ENCODE data around the gene BNIP3.

The BNIP3 gene

DNA sequence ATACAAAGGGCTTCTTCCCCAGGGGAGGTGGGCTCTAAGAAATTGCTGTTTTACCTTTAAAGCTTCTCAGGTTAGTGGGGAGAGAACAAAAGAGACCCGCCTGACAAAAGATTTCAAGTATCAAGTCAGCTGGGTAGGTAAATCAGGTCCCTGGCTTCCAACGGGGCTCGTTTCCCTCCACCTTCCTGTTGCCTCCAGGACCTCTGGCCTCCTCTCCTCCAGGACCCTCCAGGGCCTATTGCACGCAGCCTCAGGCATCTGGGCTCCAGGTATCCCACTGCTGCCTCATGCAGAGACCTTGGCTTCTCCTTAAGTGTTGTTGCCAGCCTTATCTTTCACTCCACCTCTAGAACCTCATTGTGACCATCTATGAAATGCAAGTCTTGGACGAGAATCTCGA lies 2.9 kb downstream of the BNIP3 start:
- DNase-seq (ENCODE audit: low read depth in 2 of 2, low spot score in 1 of 2), result no peak

DNA sequence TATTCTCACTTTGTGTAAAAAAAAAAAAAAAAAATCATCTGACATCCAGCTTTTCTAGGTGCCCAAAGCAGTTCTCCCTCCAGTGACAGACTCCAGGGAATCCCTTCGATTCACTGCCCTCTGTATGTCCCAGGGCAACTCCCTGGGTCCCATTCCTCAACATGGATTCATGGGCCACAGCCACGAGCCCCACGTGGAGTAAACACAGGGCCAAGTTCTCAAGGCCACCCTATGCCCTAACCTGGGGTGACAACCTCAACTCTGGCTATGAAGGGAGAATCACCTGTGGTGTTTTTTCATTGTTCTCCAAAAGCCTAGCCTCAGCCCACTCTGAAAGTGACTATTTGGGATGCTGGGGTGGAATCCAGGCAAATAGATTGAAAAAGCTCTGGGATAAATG lies 3.4 kb downstream of the BNIP3 start:
- no peak for DNase-seq (ENCODE audit: low read depth in 2 of 2, low spot score in 1 of 2)

DNA sequence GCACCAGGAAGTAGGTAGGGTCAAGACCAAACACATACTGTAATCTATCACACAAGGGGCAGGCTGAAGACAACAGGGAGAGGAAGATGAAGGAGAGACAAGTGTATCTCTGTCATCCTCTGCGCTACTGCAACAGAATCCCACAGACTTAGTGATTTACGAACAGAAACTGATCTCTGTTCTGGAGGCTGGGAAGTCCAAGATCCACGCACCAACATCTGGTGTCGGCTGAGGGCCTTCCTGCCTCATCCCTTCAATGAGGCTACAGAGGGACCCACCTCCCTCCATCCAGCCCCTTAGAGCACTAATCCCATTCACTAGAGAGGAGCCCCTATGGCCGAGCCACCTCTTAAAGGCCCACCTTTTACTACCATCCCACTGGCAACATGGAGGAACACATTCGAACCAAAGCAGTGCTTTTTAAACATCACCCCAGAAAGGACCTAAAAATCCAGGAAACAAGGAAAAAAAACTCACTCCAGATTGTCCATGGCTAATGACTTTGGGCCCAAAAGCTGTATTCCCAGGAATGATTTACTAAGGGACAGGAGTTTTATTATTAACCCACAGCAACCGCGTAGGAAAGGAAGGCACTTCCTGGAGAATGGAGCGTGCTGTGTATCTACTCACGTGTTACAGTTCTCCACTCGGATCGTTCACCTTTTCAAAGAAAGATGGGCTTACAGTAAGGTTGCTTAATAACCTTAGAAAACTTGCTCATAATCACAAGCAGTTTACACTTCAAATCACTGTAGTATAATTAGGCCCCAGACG lies 4.2 kb downstream of the BNIP3 start:
- DNase-seq (ENCODE audit: low read depth in 2 of 2, low spot score in 1 of 2), result no peak

DNA sequence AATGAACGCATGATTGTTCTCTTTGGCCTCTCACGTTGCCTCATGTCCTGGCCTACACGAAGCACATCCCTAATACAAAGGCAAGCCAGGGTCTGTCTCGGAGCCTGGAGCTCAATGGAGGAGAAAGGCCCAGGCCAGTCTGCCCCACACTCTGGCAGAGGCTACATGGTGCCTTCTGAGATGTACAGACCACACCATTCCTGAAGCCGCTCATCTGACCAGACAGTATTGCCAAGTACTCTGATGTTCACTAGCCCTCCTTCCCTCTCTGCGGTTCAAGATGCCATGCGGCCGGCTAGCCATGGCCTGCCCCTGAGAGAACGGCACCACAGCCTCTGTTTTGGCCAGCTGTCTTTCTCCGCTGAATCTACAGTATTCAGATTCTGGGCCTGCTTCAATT lies 5.9 kb downstream of the BNIP3 start:
- DNase-seq (ENCODE audit: low read depth in 2 of 2, low spot score in 1 of 2), result no peak

DNA sequence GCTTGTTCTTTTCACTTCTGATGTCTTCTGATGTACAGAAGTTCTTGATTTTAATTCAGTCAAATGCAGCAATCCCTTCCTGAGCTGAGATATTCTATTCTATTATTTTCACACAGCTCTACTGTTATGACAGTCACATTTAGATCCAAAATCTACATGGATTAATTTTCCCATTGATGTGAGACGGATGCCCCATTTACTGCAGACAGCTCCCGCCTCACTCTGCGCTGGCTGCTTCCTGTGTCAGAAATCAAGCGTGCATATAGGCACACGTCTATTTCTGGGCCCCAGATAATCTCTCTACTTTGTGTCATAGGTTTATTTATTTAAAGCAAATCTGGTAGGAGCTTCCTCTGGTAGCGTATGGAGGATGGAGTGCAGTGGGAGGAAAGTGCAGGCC lies 6.7 kb downstream of the BNIP3 start:
- no peak for DNase-seq (ENCODE audit: low read depth in 2 of 2, low spot score in 1 of 2)

DNA sequence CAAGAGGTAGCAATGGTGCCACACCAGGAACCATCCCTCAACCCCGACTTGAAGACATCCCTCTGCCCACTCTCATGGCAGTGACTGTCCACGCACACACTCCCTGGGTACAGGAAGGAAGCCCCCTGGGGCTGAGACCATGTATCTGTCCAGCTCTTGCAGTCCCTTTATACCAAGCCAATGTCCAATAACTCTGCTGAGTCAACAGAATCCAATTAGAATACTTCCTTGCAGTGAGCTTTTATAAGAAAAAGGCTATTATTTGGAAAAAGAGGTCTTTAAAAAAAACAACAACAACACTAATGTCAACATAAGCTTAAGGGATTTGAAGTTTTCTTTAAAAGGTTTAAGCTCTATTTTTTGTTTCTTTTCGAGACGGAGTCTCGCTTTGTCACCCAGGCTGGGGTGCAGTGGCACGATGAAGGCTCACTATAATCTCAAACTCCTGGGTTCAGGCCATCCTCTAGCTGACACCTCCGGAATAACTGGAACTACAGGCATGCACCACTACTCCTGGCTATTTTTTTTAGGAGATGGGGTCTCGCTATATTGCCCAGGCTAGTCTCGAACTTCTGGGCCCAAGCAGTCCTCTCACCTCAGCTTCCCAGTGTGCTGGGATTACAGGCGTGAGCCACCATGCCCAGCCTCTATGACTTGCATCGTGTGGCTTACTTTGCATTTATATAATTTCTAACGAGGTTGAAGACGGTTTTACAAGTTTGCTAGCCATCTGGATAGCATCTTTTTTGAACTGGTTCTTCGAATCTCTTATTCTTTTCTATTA lies 7.5 kb downstream of the BNIP3 start:
- no peak for DNase-seq (ENCODE audit: low read depth in 2 of 2, low spot score in 1 of 2)

DNA sequence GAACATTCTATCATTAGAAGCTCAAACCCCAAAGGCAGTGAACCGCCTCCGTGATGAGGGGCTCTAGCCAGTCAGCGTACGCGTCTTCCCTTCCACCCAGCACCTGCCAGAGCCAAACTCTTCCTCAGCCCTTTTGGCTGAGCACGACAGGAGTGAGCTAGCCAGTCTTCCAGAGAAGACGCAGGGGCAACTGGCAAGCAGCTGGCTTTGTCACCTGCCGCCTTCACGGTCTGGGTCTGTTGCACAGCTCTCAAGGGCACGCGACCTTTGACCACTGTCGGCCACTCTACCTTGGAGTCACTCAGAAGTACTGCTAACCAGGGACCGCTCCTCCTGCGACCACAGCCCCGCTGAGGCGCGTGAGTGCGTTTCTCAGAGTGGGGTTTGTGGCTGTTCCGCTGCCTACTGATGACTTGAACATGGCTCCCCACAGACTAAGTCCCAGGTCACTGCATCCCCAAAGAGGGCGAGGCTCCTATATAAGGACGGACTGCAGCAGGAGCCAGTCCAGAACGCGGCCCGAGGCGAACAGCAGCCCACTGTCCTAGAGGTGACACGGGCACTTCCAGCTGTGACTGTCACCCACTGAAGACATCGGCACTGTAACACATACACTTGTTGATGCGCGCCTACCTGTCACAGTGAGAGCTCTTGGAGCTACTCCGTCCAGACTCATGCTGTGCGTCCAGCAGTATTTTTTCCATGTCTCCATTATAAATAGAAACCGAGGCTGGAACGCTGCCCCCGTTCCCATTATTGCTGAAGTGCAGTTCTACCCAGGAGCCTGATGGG lies 8.4 kb downstream of the BNIP3 start:
- DNase-seq (ENCODE audit: low read depth in 2 of 2, low spot score in 1 of 2), result no peak

DNA sequence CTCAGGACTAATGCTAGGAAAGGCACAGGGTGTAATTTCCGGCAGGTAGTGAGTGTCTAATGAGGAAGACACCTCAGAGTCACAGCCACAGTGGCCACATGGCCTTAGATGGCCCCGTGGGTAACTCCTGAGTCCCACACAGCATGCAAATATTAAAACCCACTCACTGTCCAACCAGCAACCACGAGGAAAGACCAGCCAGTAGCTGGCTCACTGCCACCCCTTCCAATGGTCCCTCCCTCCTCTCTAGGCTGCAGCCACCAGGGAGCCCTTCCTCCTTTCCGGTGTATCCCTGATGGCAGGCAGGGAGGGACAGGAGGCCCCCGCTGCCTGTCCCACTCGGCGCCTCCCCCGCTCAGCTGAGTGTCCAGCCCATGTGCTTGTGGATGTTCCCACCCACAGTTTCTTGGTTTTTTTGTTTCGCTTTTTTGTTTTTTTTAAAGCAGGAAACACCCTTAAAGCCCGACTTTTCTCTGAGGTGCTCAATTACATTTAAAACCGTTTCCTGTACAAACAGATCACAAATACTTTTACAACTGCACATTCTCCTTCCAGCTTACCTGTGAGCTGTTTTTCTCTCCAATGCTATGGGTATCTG lies 9.2 kb downstream of the BNIP3 start:
- no peak for DNase-seq (ENCODE audit: low read depth in 2 of 2, low spot score in 1 of 2)

DNA sequence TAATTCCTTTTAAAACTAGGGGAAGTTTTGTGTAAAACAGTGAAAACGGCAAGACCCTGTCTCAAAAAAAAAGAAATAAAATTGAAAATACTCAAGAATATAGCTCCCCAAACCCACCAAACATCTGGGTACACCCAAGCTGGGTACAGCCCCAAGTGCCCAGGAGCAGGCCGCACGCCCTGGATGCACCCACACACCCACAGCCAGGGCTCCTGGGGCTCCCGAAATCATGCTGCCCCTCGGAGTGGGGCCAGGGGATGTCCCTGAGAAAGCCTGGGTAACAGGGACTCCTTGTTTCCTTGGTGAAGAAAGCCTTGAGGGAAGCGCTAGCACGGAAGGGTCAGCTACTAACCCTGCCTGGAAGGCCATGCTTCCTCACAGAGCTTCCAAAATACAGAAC lies 10.1 kb downstream of the BNIP3 start:
- no peak for DNase-seq (ENCODE audit: low read depth in 2 of 2, low spot score in 1 of 2)

DNA sequence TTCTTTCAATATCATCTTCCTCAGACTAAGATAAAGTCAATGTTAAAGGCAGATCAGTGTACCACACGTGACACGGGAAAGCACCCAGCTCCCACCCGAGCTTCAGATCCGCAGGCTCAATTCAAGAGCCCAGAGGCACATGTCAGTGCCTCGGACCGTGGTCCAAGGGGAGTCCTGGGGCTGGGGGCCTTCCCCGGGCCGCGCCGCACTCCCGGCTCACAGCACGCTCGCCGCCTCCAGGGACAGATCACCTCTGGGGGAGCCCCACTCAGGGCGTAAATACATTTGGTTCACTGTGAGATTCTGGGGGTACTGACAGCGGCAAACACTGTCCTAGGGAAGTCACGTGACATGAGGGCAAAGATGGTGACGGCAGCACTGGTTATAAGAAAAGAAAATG lies 10.8 kb downstream of the BNIP3 start:
- DNase-seq (ENCODE audit: low read depth in 2 of 2, low spot score in 1 of 2), result no peak

DNA sequence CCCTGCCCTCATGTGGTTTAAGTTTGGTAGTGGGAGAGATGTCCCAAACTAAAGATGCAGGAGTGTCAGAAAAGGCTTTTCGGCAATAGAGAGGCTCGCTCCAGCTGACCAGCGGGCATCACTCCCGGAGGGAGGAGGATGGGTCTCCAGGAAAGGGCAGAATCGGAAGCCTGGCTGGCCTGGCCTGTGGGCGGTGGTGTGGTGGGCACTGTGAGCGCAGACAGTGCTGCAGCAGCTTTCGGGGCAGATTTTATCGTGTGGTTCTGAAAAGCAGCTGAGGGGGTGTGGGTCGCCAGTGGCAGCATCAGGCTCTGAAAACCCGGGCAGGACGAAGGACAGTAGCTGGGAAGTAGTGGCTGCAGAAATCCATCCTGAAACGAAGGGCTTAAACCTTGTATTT lies 12.8 kb downstream of the BNIP3 start:
- DNase-seq (ENCODE audit: low read depth in 2 of 2, low spot score in 1 of 2), result no peak

DNA sequence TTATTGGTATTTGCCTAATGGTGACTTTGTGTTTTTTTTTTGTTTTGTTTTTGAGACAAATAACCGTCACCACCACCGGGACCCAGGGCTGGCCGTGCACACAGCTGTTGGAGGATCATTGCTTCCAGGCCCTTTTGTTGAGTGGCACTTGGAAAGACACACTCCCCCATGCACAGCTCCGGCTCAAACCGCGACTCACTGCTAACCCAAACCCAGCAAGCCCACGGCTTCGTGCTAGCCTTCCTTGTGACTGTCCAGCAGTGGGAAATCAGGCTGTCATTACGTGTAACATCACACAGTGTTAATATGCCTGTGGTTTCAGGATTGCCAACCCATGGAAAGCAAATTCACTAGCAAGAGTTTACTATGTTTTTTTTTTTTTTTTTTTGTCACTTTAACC lies 17.4 kb downstream of the BNIP3 start:
- no peak for DNase-seq (ENCODE audit: low read depth in 2 of 2, low spot score in 1 of 2)

DNA sequence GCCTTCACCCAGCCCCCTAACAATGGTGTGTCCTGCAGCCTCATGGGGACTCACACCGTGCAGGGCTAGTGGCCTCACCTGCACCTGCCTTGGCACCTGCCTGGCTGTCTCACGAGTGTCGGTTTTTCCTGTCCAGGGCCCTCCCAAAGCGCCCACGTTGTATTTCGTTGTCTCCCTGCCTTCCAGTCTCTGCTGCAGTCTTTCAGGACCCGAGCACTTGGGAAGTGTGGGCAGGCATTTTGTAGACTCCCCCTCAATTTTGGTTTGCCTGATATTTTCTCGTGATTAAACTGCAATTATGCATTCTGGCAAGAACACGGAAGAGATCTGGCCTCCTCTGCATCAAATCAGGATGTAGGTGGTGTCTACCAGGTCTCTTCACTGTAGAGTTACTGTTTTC lies 17.9 kb downstream of the BNIP3 start:
- no peak for DNase-seq (ENCODE audit: low read depth in 2 of 2, low spot score in 1 of 2)

DNA sequence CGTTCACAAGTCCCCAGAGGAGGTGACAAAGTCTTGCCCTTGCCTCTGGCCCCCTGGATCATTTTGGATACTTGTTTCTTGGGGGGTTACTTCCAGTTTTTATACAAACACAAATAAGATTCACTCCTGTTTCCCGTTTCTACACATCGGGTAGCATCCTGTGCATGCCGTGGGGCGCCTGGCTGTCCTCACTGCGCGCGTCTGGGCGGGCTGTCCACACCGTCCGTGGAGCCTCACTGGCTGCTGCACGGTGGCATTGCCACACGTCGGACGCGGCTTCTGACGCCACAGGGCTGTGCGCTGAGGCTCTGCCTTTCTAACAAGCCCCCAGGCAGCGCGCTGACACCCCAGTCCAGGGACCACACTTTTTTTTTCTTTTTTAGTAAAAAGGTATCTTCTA lies 18.4 kb downstream of the BNIP3 start:
- no peak for DNase-seq (ENCODE audit: low read depth in 2 of 2, low spot score in 1 of 2)

DNA sequence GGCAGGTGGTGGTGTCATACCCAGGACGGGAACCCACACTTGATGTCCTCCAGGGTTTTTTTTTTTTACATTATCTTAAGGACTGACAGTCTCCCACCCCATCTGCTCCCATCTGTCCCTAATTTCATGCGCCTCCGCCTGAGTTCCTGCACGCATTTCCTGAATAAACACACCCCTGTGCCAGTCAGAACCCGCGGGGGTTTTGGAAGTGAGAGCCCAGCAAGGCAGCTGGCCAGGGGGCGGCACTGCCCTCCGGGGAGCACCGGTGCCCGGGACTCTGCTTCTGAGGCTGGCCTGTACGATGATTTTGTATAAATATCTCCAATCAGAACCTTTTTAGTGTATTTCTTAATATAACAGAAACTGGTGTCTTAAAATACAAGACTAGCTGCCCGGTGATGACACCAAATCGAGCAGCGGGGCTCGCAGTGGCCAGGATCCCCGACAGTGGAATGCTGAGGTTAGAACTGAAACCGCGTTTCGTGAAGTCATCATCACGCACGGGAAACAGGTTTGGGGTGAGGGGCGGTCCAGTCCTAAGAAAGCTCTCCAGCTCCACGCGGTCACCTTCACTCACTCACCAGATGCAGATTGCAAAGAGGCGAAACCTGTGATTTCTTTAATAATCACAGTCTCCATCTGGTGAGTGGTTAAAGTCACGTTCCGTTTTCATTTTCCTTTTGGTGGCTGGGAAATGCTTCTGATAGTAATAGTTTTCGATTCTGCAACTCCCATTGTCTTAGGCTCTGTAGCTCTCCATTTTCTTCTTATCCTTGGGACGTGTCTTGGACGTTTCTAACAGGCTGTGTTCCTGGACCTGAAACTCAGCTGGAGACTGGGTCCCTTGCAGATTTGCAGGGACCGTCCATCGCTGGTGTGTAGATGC lies 19.7 kb downstream of the BNIP3 start:
- no peak for DNase-seq (ENCODE audit: low read depth in 2 of 2, low spot score in 1 of 2)

DNA sequence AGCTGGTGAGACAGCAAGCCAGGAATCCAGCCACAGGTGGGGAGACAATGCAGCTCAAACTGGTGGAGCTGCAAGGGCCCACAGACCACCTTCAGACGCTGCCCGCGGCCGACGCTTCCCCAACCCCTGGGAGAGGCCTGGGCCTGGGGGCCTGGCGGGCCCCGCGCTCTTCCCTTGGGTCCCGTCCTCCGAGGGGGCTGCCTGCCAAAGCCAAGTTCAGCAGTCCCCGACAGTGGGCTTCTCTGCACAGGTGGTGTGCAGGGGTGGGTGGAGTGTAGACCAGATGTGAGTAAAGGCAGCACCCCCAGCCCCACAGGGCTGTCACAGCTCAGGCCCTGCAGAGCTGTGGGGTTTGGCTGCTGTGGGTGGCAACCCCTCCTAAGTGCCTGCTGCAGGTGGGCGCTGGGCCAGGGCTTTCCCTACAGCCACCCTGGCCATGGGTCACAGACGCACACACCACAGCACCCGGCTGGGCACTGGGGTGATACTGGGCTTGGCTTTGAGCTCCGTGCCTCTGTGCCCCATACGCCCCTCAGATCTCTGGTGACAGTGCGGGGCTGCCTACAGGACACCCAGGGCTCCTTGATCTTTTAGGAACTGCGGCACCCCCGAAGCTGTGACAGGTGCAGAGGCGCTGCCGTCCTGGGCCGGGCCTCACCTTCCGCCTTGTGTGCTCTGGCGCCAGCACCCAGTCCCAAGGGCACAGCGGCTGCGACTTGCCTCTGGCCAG lies 20.5 kb downstream of the BNIP3 start:
- DNase-seq (ENCODE audit: low read depth in 2 of 2, low spot score in 1 of 2), result no peak

DNA sequence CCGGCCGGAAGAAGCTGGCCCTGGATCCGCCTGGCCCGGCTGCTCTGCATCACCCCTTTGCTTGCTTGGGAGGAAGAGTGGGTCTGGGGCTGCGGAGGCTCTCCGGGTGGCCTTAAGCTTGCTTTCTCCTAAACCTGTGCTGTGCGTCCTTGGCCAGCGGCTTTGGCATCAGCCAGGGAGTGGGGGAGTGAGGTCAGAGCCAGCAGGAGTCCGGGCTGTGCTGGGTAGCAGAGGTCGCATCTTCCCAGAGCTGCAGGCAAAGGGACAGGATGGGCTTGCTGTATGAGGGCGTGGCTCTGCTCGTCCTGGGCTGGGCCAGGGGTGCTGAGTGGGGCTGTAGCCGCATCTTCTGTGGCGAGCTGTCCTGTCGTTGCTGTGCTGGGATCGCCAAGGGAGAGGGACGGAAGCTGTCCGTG lies 21.1 kb downstream of the BNIP3 start:
- DNase-seq (ENCODE audit: low read depth in 2 of 2, low spot score in 1 of 2), result no peak

DNA sequence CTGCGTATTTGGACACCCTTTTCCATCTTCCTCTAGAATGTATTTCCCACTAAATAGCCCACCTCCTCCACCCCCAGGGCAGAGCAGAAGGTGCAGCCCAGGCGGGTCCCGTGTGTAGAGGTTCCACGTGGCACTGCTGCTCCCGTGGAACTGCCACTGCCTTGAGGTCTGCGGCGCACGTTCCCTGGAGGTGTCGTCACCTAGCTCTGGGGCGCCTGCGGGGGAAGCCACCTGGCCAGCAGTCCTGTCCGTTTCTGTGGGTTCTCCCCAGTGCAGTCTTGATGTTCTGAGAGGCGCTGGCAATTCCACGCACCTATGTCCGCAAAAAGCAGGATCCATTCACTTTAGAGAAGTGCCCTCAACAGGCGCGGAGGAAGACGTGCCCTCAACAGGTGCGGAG lies 21.9 kb downstream of the BNIP3 start:
- no peak for DNase-seq (ENCODE audit: low read depth in 2 of 2, low spot score in 1 of 2)

DNA sequence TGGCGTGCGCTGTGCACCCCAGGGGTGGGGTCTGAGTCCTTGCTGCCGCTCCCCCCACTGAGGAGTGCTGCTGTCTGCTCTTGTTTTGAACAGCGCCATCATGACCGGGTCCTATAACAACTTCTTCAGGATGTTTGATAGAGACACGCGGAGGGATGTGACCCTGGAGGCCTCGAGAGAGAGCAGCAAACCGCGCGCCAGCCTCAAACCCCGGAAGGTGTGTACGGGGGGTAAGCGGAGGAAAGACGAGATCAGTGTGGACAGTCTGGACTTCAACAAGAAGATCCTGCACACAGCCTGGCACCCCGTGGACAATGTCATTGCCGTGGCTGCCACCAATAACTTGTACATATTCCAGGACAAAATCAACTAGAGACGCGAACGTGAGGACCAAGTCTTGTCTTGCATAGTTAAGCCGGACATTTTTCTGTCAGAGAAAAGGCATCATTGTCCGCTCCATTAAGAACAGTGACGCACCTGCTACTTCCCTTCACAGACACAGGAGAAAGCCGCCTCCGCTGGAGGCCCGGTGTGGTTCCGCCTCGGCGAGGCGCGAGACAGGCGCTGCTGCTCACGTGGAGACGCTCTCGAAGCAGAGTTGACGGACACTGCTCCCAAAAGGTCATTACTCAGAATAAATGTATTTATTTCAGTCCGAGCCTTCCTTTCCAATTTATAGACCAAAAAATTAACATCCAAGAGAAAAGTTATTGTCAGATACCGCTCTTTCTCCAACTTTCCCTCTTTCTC lies 26.0 kb downstream of the BNIP3 start:
- DNase-seq (ENCODE audit: low read depth in 2 of 2, low spot score in 1 of 2), result no peak
